NCI-H82 (cell line): ENCODE results near the gene BSPH1.
"Not testable (repeated sequence)": the region's sequence is repeated elsewhere in the genome, so short reads cannot be mapped to it uniquely, and the experiment has no call there.

Source experiments
- DNase-seq: peaks from one replicate; lab custom pipeline; 2025; lab: John Stamatoyannopoulos, UW

The BSPH1 gene

GRCh38 chr19:47992070-47992469 is at the start of gene BSPH1:
TSS of gene BSPH1 (minus strand) at chr19:47992170. CDS start at chr19:47992081, 89 bp downstream.
- no peak for DNase-seq

GRCh38 chr19:48036765-48037164 is 44.8 kb upstream of the BSPH1 start:
- DNase-seq: no peak

- DNase-seq: no peak
Measured at GRCh38 chr19:48033604-48034003, 41.6 kb upstream of the BSPH1 start.

GRCh38 chr19:48030073-48030472 is 38.1 kb upstream of the BSPH1 start:
- peak; percentile 71 for DNase-seq

- DNase-seq: peak; percentile 98
Measured at GRCh38 chr19:48029431-48029830, 37.5 kb upstream of the BSPH1 start.

GRCh38 chr19:48025480-48025879 is 33.5 kb upstream of the BSPH1 start:
- no peak for DNase-seq

- no peak for DNase-seq
Measured at GRCh38 chr19:48023518-48023917, 31.5 kb upstream of the BSPH1 start.

GRCh38 chr19:48023011-48023410 is 31.0 kb upstream of the BSPH1 start:
- no peak for DNase-seq

GRCh38 chr19:48020686-48021085 is 28.7 kb upstream of the BSPH1 start:
- DNase-seq: no peak

- no peak for DNase-seq
Measured at GRCh38 chr19:48010932-48011758, 19.2 kb upstream of the BSPH1 start.

- peak; percentile 31 for DNase-seq
Measured at GRCh38 chr19:48006762-48007161, 14.8 kb upstream of the BSPH1 start.

GRCh38 chr19:48004236-48004635 is 12.3 kb upstream of the BSPH1 start:
- DNase-seq: peak; percentile 40

GRCh38 chr19:48000846-48001245 is 8.9 kb upstream of the BSPH1 start:
- DNase-seq: no peak

GRCh38 chr19:47998800-47999199 is 6.8 kb upstream of the BSPH1 start:
- DNase-seq: no peak

GRCh38 chr19:47996230-47996727 is 4.3 kb upstream of the BSPH1 start:
- no peak for DNase-seq

GRCh38 chr19:47994209-47994802 is 2.3 kb upstream of the BSPH1 start, which contains the start of gene ELSPBP1:
TSS of gene ELSPBP1 (plus strand) at chr19:47994632. CDS start at chr19:48008668, 14,036 bp downstream.
- peak; percentile 89 for DNase-seq

GRCh38 chr19:47991191-47991808 is 670 bp downstream of the BSPH1 start:
- no peak for DNase-seq

- no peak for DNase-seq
Measured at GRCh38 chr19:47973529-47973928, 18.4 kb downstream of the BSPH1 start.

GRCh38 chr19:47955936-47956335 is 36.0 kb downstream of the BSPH1 start:
- DNase-seq: not testable (repeated sequence)

- DNase-seq: not testable (repeated sequence)
Measured at GRCh38 chr19:47952132-47952531, 39.8 kb downstream of the BSPH1 start.

- not testable (repeated sequence) for DNase-seq
Measured at GRCh38 chr19:47949852-47950521, 42.0 kb downstream of the BSPH1 start.

GRCh38 chr19:47928581-47928980 is 63.4 kb downstream of the BSPH1 start:
- not testable (repeated sequence) for DNase-seq
